ENCODE results near the gene ZMYND8.
A peak's percentile ranks its signal among the peaks of the same experiment; 100 is the strongest.
"Not testable (repeated sequence)": the region's sequence is repeated elsewhere in the genome, so short reads cannot be mapped to it uniquely, and the experiment has no call there.

ZMYND8 gene

DNA sequence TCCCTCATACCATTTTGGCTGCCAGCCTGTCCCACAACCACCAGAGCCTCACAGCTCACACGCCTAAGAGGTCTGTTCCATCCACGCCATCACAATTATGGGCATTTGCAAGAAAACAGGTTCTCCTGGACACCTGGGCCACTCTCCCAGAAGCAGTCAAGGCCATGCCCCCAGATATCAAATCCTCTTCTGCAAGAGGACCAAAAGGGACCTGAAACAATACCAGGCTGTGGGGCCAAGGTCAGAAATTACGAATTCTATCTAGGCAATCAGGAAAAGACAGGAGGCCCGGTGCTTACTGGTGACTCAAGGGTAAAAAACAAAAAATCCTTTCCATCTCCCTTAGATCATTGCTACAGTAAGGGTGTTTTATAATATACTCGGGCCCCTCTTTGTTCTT, 69.8 kb downstream of the ZMYND8 start:
- no peak for DNase-seq (ENCODE audit: low read depth)

DNA sequence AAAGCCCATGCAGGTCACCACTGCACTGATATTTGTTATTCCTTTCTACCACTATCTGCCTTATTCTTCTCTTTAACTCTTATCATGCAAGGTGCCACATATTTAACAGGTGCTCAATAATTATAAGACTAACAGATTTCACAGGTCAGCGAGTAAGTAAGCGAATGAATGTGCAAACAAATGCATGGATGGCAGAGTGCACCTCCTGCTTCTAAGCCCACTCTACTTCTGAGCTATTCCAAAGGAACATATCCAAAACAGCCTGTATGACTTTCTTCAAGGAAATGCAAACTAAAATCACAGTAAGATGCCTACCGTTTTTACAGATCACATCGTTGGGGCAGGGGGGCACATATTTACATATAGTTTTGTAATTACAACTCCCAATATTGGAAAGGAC, 71.3 kb downstream of the ZMYND8 start:
- DNase-seq (ENCODE audit: low read depth) = no peak

DNA sequence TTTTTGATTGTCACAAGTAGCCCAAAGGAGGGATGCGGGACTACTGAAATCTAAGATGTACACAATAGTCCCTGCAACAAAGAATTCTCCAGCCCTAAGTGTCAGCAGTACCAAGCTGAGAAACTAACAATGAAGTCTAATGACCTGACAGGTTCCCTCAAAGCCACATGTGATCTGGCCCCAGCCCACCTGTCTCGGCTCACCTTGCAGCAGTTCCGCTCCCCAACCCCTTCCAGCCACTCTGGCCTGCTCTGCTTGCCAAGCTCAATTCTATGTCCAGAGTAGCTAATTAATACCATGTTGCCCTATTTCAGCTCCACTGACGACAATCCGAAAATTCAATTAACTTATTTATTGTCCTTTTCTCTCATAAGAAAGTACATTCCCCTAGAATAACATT, 72.1 kb downstream of the ZMYND8 start:
- no peak for DNase-seq (ENCODE audit: low read depth)

DNA sequence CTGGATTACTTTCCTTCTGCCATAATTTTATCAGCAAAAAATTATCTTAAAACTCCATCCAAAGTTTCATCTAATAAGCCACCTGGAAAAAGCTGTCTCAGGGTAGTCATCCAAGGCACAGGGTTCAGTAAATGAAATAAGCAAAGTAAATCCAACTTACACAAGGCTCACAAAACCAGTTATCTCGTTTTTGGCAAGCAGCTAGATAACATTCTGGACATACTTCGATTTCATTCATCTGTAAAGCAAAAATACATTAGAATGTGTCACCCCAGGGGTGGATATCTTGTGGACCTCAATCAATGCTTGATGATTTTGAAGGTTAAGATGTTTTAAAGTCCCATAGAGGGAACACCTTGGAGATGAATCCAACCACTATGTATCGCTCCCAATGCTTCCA, 73.1 kb downstream of the ZMYND8 start:
- DNase-seq (ENCODE audit: low read depth) = no peak

DNA sequence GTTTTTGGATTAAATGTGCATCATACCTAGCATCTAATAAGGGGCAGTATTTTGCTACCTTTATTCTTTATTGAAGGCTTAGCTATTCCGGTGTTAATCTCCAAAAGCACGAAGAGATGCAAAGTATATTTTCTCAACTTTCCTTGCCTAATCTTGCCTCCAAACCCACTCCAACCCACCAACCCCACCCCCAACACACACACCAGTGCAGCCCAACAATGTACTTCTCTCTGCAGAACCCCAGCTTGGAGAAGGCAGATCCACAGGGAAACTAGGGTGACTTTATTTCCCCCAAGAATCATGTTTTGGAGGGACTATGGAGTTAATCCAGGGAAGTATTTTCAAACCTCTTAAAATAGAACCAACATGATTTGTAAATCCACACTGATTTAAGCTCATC, 73.6 kb downstream of the ZMYND8 start:
- DNase-seq (ENCODE audit: low read depth) = no peak

DNA sequence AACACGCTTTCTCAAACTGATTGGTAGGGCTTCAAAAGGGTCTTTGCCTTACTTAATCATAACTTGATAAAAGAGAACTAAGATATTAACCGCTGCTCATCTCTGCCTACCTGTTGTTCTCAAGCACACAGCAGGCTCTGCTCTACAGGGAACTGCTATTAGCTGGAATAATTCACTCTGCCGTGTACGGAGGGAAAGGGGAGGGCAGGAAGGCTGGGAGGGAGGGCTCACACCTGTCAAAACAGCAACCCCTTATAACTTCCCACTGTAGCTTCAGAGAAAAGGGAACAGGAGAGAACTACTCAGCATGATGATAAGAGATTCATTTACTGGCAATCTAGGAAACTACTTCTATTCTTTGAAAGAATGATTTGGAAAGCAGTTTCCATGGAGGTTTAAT, 75.1 kb downstream of the ZMYND8 start:
- no peak for DNase-seq (ENCODE audit: low read depth)

DNA sequence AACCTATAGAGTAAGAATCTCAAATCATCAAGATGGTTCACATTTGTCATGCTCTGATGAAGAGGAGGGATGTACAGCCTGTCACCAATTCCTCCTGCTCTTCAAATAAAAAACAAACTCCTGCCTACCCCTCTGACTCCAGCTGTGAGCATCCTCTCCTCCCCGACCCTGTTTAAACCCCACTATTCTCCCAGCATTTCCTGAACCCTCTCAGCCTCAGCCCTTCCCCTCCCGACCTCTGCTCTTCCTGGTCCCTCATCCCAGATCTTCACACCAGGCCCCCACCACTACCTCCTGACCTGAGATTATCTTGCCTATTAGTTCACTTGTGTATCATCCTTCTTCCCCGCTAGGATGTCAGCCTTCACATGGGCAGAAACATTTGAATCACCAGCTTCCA, 75.8 kb downstream of the ZMYND8 start:
- no peak for DNase-seq (ENCODE audit: low read depth)

DNA sequence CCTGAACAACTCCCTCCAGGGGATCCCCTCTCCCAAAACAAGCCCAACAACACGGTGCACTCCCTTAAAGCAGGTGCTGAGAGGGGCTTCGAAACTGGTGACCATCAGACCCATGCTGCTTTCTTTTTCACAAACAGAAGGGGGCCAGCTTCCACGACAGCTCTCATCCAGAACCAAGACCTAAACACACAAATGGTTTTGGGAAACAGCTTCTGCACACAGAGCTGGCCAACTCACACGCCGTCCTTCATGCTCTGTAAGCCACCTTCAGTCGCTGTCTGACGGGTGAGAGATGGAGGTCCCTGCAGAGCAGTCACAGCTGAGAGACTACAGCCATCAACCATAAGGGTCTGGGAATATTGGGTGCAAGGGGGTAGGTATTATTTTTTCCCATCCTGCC, 76.3 kb downstream of the ZMYND8 start:
- no peak for DNase-seq (ENCODE audit: low read depth)

DNA sequence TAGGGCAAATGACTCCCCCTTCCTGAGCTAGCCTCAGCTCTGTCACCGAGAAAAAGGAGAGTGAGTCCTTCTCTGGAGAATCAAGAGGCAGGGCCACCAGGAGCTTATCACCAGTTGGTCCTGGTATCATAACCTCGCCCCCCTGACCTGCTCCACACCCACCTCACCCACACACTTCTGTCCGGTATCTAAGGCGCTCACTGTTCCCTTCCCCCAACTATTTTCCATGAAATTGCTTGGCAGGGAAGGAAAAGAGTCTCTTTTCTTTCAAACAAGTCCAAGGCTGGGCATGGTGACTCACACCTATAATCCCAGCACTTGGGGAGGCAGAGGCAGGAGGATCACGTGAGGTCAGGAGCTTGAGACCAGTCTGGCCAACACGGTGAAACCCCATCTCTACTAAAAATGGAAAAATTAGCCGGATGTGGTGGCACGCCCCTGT, 77.6 kb downstream of the ZMYND8 start:
- DNase-seq (ENCODE audit: low read depth) = peak; percentile 84

DNA sequence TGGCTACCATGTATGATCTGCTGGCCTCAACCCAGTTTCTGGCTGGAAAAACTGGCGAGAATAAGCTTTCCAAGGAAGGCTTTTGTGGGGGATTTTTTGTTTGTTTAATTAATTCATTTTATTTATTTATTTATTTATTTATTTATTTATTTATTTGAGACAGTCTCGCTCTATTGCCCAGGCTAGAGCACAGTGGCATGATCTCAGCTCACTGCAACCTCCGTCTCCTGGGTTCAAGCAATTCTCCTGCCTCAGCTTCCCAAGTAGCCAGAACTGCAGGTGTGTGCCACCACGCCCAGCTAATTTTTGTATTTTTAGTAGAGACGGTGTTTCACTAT, 79.0 kb downstream of the ZMYND8 start:
- DNase-seq (ENCODE audit: low read depth) = not testable (repeated sequence)

DNA sequence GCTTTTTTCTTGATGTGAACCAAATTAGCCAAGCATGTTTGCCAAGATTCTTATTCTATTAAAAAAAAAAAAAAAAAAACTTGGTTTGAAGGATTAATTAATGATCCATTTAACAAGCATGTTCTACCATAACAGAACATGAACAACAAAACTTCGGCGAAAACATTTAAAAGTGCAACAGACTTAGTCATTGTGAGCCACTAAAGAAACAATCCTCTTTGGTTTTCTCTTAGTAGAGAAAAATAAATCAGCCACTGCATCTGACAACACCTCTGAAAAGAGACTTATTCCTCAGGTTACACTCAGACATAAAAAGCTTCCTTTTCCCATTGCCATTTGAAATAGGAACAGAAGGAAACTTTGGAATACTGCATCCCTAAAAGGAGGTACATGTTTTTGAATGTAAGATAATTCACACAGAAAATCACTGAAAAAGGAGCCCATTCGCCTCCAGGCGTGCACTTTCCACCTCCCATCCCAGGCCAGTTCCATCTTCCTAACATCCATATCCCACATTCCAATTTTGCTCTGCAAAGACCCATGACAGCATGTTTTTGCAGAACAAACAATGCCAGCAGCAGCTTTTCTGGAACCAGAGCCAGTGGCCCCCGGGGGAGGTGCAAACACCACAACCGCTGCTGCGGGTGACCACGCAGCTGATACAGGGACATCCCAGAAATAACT, 79.5 kb downstream of the ZMYND8 start:
- peak; percentile 80 for DNase-seq (ENCODE audit: low read depth)

DNA sequence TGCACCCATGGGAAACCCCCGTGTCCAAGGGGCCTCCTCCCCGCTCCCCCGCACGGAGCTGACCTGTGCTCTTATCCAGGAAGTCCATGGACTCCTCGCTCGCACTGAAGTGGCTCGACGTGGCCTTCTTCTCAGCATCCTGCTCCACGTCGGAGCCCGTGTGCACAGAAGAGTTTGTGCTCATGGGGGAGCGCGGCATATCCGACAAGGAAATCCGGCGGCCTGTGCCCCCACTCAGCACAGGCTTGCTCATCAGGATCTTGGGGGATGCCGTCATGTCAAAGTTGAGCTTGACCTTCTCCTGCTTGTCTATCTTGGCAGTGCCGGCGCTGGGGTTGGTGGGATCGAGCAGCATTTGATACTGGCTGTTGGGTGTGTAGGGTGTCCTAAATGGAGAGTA, 80.2 kb downstream of the ZMYND8 start:
- DNase-seq (ENCODE audit: low read depth) = no peak

DNA sequence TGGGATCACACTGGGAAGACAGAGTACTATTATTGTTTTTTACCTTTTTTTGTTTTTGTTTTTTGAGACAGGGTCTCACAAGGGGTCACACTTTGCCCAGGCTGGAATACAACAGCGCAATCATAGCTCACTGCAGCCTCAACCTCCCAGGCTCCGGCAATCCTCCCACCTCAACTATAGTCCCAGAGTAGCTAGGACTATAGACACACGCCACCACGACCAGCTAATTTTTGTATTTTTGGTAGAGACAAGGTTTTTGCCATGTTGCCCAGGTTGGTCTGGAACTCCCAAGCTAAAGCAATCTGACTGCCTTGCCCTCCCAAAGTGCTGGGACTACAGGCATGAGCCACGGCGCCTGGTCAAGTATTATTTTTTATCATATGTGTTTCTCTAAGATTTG, 81.0 kb downstream of the ZMYND8 start:
- no peak for DNase-seq (ENCODE audit: low read depth)

DNA sequence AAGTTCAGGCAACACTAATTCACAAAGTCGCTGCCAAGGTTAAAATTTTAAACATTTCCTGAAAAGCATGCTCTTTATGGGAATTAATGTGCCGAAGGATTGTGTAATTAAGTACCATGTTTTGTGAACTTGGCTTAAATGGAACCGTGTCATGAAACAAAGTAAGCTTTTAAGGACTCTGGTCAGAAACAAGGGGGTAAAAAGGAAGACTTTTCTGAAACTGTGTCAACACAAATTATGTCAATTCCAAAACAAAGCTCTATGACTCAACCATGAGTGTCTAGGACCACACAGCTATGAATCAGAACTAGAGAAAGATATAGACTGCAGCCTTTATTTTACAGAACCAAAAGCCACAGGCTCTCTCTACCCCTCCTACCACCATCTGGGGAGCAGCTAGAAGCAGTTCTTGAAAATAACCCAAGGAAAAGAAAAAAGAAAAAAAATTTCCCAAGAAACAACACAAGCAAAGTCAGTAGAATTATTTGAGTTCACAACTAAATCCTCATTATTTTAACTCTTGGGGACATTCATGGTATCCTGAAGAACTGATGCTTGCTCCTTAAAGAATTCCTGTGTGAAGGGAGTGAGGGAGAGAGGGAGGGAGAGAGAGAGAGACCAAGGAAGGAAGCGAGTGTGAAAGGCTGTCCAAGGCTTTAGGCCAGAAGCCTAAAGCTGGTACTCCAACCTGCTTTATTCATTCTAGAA, 81.9 kb downstream of the ZMYND8 start:
- DNase-seq (ENCODE audit: low read depth) = peak; percentile 93

DNA sequence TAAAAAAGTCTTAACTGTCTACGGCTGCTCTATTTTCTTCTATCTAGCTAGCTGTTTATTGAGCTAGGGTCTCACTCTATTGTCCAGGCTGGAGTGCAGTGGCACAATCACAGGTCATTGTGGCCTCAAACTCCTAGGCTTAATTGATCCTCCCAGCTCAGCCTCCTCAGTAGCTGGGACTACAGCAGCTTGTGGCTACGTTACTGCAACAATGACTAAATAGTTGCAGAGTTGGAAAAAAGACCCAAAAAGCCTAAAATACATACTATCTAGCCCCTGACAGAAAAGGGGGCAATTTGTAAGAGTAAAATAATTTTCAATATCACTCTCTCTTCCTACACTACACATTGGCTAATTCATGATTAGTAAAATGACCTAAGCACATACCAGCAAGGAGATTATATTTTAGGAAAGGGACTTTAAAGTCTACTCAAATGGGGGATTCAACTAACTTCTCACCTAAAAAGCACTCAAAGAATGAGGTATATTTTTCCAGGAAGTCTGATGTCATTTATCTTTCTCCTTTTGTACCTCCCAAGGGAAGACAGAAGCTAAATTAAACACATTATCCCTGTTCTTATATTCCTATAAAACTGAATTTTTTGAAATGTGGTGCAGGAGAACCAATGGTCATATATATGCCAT, 82.8 kb downstream of the ZMYND8 start:
- peak; percentile 37 for DNase-seq (ENCODE audit: low read depth)

DNA sequence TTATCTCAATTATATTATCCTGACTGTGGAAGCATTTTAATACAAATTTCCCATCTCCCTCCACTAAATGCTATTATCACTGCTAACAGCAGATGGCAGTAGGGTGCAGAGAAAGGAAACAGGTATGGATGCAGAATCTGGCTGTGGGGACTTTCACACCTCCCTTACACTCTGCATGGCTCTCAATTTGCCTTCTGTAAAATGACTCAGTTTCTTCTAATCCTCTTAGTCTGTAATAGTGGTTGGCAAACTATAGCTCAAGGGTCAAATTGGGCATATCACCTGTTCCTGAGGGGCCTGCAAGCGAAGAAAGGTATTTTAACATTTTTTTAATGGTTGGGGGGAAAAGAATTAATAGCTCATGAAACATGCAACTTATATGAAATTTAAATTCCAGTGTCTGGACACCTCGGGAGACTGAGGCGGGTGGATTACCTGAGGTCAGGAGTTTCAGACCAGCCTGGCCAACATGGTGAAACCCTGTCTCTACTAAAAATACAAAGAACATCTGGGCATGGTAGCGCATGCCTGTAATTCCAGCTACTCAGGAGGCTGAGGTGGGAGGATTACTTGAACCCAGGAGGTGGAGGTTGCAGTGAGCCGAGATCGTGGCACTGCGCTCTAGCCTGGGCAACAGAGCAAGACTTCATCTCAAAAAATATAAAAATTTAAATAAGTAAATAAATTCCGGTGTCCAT, 83.5 kb downstream of the ZMYND8 start:
- peak; percentile 71 for DNase-seq (ENCODE audit: low read depth)

DNA sequence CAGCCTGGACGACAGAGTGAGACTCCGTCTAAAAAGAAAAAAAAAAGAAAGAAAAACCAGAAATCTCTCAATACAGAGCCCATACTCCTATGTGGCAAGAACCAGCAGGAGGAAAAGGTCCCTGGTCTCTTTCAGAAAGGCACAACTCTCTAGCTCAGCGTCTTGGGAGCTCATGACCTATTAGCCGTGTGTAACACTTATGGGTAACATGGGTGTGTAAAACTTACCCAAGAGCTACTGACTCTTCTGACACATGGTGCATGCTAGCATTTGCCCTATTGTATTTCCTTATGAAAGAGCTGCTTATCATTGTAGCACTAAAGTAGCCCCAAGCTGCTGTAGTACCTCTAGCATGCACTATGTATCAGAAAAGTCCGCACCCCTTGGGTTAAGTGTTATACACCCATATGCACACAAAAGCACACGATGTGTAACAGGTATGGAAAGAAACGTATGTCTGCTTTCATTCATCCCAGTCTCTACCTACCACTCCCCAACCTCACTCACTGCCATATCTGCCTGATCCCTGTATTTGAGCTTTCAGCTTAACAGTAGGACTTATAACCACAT, 85.4 kb downstream of the ZMYND8 start:
- no peak for DNase-seq (ENCODE audit: low read depth)

DNA sequence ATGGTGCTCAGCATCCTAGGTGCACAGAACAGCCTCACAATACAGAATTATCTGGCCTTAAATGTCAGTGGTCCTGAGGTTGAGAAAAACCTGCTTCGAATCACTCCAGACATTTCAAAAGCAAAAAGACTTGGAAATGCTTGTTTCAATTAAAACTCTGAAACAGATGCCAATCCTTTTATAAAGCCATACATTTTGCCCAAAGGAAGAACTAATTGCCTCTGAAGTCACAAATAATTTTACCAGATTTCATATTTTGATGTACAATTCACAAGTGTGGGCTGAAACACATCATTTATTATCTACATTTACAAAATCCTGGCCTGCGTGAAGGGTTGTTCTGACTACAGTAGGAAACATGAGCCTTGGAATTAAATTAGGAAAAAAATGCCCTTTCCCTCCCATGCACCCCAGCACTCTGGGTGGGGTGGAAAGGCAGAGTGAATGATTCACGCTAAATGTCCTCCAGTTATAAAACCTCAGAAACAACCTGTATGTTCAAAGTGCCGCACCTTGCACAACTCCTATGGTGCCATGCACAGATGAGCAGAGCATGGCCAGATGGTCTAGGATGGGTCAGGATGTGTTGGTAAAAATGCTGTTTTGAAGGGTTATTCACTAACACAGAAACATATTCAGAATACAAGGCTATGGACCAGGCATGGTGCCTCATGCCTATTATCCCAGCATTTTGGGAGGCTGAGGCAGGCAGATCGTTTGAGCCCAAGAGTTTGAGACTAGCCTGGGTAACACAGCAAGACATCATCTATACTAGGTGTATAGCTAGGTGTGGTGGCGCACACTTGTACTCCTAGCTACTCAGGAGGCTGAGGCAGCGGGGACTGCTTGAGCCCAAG, 87.0 kb downstream of the ZMYND8 start:
- peak; percentile 27 for DNase-seq (ENCODE audit: low read depth)

DNA sequence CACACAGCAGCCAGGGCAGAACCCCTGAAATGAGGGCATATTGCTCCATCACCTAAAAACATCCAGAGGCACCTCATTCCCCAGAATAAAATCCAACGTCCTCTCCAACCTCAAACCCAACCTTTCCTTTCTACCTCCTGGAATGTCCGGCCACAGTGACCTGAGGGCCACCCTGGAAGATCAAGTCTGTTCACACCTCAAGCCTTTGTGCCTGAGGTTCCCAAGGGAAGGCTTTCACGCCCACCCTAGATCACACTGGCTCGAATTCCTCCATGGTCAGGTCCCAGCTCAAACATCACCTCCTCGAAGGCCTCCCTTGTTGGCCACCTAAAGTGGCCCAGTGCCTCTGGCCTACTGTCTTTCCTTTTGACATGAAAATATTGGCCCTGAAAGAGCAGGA, 88.9 kb downstream of the ZMYND8 start:
- no peak for DNase-seq (ENCODE audit: low read depth)

DNA sequence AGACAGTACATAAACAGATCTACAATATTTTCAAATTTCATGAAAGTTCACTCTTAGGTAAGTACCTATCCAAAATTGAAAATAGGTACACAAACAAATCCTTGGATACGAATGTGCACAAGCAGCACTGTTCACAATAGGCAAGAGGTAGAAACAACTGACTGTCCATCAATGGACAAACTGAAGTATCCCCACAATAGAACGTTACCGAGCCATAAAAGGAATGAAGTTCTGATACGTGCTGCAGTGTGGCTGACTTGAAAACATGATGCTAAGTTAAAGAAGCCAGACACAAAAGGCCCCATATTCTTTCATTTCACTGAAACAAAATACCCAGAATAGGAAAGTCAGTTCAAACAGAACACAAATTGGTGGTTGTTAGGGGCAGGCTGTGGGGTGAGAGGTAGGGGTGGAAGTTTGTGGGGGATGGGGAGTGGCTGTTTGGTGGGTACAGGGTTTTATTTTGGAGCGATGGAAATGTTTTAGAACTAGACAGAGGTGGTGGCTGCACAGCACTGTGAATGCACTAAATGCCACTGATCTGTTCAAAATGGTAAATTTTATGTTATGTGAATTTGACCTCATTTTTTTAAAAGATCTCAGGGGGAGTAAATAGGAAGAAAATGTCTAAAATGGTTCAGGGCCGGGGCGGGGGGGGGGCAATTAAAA, 89.5 kb downstream of the ZMYND8 start:
- DNase-seq (ENCODE audit: low read depth) = no peak

DNA sequence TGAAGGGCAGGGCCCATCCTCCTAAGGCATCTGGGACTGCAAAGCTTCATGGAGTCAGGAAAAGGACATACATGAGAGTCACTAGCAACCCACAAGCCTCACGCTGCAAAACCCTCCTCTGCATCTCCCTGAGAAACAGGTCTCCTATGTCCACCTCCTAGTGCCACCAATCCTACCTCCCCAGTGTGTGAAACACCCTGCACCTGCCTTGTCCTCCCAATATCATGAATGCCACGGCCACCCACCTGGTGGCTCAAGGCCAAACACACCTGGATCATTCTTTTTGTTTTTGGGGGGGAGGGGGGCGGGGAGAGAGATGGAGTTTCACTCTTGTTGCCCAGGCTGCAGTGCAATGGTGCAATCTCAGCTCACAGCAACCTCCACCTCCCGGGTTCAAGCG, 90.5 kb downstream of the ZMYND8 start:
- DNase-seq (ENCODE audit: low read depth) = no peak

Measured in amniotic epithelial cell (primary cell).